Liver (tissue), 3 donors: ENCODE measurements around the gene BPI.

Experiments used
- CTCF ChIP-seq: fragments of 150-350 bp; IDR thresholded peaks from 2 replicates; pipeline ENCODE4 v1.5.1; 2017; ENCODE audit warnings: improper control_type of control experiment, low read depth, low read length; ENCODE audit not compliant: missing input control
- EGR1 ChIP-seq, 2 donors: IDR thresholded peaks; 2 replicates each; pipeline ENCODE4 v1.6.1; 2016 to 2018; ENCODE audit warnings: antibody characterized with exemption in 2 of 2, low read depth in 2 of 2
- FOXA1 ChIP-seq: IDR thresholded peaks from 2 replicates; pipeline ENCODE4 v1.6.1; 2016; ENCODE audit warnings: antibody characterized with exemption
- GABPA ChIP-seq, 2 donors: IDR thresholded peaks in 1 of 2; conservative IDR thresholded peaks in 1 of 2; 2 replicates each; pipeline ENCODE4 v1.6.1; 2016; ENCODE audit warnings: antibody characterized with exemption in 2 of 2, mild to moderate bottlenecking in 1 of 2, moderate library complexity in 1 of 2
- HNF4A ChIP-seq, 2 donors: conservative IDR thresholded peaks; 2 replicates each; pipeline ENCODE4 v1.6.1; 2016; ENCODE audit warnings: antibody characterized with exemption in 2 of 2, mild to moderate bottlenecking in 2 of 2
- JUND ChIP-seq, 2 donors: IDR thresholded peaks; 2 replicates each; pipeline ENCODE4 v1.6.1; 2016; ENCODE audit warnings: antibody characterized with exemption in 2 of 2
- MAX ChIP-seq: IDR thresholded peaks from 2 replicates; pipeline ENCODE4 v1.6.1; 2016; ENCODE audit warnings: antibody characterized with exemption
- NR2F2 ChIP-seq: IDR thresholded peaks from 2 replicates; pipeline ENCODE4 v1.6.1; 2016; ENCODE audit warnings: antibody characterized with exemption
- RAD21 ChIP-seq, 2 donors: IDR thresholded peaks; 2 replicates each; pipeline ENCODE4 v1.6.1; 2016; ENCODE audit warnings: antibody characterized with exemption in 2 of 2, mild to moderate bottlenecking in 2 of 2
- REST ChIP-seq: IDR thresholded peaks from 2 replicates; pipeline ENCODE4 v1.6.1; 2016; ENCODE audit warnings: antibody characterized with exemption, mild to moderate bottlenecking
- SP1 ChIP-seq: IDR thresholded peaks from 2 replicates; pipeline ENCODE4 v1.6.1; 2018; ENCODE audit warnings: antibody characterized with exemption, mild to moderate bottlenecking
- TAF1 ChIP-seq: conservative IDR thresholded peaks from 2 replicates; pipeline ENCODE4 v1.6.1; 2016; ENCODE audit warnings: antibody characterized with exemption, mild to moderate bottlenecking
- YY1 ChIP-seq: IDR thresholded peaks from 2 replicates; pipeline ENCODE4 v1.6.1; 2016; ENCODE audit warnings: antibody characterized with exemption, mild to moderate bottlenecking
- ZBTB33 ChIP-seq: IDR thresholded peaks from 2 replicates; pipeline ENCODE4 v1.6.1; 2016; ENCODE audit warnings: antibody characterized with exemption
- donor health status: healthy.
- donor health status: healthy.

- TF ChIP-seq CTCF = no peak
- TF ChIP-seq RAD21 (IDR thresholded peaks at IDR 0.05) = no peak
- TF ChIP-seq HNF4A (conservative IDR thresholded peaks at IDR 0.05) = no peak
- no peak for TF ChIP-seq GABPA (IDR thresholded peaks at IDR 0.05 in 1 of 2, conservative IDR thresholded peaks at IDR 0.05 in 1 of 2)
- no peak for TF ChIP-seq EGR1 (IDR thresholded peaks at IDR 0.05; ENCODE audit: low read depth in 2 of 2)
- TF ChIP-seq FOXA1 = no peak
- no peak for TF ChIP-seq SP1
- TF ChIP-seq MAX = no peak
- TF ChIP-seq TAF1 = no peak
- TF ChIP-seq REST = no peak
- TF ChIP-seq ZBTB33 = no peak
- no peak for TF ChIP-seq JUND (IDR thresholded peaks at IDR 0.05)
- TF ChIP-seq YY1 = no peak
- TF ChIP-seq NR2F2 = no peak
These were observed 16.3 kb downstream of the BPI start for GRCh38 chr20:38320221-38320620.
